Urothelium cell line (cell line): ENCODE data around the gene RAPGEF6.
"Not testable (repeated sequence)": the region's sequence is repeated elsewhere in the genome, so short reads cannot be mapped to it uniquely, and the experiment has no call there.

Experiments
- DNase-seq: peaks from one replicate; pipeline ENCODE4 v3.0.0; 2011; ENCODE audit warnings: low spot score, mixed read lengths
- FAIRE-seq: peaks from 2 replicates; lab custom pipeline; 2011; peaks lifted over from hg19 to GRCh38; lab: Jason Lieb, UNC

The RAPGEF6 gene

DNA sequence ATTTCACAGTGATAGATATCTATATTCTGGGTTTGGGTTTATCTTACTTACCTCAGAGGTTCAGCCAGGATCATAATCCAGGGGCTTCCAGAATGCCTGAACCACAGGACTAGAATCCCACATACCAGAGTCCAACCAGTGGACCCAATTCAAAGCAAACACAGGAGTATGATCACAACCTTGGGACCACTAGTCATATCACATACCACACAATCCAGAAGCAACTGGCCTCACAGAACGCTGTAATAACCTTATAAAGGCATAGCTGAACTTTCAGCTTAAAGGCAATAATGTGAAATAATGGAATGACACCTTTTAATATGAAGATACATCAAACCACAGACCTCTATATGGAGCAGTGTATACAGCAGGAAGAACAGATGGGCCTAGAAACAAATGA is 25.3 kb downstream of the RAPGEF6 start:
- FAIRE-seq, result no peak

DNA sequence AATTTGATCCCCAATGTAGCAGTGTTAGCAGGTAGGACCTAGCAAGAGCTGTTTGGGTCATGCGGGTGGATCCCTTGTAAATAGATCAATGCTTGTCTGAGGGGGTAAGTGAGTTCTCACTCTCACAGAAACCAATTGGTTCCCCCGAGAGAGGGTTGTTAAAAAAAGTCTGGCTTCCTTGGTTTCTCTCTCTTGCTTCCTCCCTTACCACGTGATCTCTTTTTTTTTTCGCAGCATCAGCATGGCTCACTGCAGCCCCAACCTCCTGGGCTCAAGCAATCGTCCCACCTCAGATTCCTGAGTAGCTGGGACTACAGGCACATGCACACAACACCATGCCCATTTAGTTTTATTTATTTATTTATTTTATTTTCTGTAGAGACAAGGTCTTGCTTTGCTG is 26.4 kb downstream of the RAPGEF6 start:
- DNase-seq (no peak), FAIRE-seq (no peak)

More for the DNA sequence above, 25.3 kb downstream of the RAPGEF6 start:
- DNase-seq, result no peak

DNA sequence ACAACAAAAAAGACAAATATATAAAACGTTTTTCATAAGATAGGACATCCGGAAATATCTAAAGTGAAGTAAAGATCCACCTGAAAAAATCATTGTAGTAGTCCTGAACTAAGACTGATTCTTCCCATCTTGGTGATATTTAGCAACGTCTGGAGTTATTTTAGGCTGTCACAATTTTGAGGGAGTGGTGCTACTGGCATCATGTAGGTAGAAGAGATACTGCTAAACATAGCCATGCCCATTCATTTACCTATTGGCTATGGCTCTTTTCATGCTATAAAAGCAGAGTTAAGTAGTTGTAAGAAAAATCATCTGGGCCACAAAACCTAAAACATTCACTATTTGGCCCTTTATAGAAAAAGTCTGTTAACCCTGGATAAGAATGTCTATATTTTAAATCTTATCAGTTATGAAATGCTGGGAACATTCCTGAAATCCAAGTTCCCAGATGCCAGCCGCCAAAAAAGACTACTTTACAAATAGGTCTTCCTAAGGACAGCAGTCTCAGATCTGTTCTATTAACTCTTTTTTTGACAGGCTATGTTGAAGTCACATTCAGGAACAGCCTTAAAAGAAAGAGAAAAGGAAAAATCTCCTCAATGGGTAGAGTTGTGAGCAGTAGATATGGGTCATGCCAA is 27.0 kb downstream of the RAPGEF6 start:
- DNase-seq (no peak), FAIRE-seq (no peak)

DNA sequence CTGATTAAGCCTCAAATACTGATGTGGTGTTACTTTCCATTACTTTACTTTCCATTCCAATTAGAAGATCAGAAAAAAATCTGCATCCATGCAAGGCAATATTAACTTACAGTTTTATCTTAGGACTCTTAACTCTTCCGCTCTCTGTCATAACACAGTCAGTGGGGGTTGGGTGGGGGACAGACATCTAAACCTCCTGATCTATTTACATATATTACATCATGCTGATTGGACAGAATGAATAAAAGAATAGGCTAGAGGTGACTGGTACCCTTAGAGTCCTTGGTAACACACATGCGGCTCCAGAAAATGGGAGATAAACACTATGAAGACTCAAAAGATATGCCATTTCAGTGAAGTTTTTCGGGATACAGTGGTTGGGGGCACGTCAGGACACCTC is 27.6 kb downstream of the RAPGEF6 start:
- FAIRE-seq, result no peak
- DNase-seq, result no peak

DNA sequence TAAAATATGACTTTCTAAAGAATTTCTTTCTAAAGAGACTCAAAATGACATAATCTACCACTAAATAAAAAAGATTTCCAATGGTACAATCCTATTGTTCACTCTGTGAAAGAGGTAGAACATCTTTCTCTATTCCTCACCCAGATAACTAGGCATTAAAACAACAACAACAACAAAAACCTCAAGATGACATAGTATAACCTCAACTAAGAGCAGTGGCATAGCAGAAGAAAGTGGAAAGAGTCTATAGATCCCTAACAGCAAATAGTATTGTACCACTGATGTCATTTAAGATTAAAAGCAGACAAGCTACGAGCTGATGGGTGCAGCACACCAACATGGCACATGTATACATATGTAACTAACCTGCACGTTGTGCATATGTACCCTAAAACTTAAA is 29.9 kb downstream of the RAPGEF6 start:
- FAIRE-seq, result no peak
- DNase-seq, result no peak

DNA sequence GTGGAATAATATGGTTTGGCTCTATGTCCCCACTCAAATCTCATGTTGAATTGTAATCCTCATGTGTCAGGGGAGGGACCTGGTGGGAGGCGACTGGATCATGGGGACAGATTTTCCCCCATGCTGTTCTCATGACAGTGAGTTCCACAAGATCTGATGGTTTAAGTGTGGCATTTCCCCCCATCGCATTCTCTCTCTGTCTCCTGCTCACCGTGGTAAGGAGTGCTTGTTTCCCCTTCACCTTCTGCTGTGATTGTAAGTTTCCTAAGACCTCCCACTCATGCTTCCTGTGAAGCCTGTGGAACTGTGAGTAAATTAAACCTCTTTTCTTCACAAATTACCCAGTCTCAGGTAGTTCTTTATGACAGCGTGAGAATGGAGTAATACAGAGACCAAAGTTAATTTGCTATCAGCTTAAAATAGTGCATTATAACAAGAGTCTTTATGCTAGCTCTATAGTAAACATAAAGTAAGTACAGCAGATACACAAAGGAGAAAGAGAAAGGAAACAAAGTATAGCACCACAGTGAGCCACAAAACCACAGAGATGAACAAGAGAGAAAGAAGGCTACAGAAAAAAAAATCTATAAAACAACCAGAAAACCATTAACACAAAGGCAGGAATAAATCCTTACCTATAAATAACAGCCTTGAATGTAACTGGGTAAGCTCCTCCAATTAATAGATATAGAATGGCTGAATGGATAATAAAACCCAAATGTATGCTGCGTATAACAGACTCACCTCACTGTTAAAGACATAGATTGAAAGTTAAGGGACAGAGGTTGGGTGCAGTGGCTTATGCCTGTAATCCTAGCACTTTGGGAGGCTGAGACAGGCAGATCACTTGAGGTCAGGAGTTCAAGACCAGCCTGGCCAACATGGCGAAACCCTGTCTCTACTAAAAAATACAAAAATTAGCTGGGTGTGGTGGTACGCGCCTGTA is 39.7 kb downstream of the RAPGEF6 start:
- no peak for DNase-seq
- no peak for FAIRE-seq

DNA sequence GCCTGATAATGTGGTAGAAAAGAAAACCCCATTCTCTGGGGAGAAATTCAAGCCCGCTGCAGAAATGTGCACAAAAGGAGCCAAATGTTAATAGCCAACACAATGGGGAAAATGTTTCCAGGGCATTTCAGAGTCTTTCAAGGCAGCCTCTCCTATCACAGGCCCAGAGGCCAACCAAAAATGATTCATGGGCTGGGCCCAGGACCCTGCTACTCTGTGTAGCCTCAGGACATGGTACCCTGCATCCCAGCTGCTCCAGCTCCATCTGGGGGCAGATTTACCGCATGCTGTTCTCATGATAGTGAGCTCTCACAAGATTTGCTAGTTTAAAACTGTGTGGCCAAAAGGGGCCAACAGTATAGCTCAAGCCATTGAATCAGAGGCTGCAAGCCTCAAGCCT is 41.1 kb downstream of the RAPGEF6 start:
- DNase-seq (no peak), FAIRE-seq (no peak)

DNA sequence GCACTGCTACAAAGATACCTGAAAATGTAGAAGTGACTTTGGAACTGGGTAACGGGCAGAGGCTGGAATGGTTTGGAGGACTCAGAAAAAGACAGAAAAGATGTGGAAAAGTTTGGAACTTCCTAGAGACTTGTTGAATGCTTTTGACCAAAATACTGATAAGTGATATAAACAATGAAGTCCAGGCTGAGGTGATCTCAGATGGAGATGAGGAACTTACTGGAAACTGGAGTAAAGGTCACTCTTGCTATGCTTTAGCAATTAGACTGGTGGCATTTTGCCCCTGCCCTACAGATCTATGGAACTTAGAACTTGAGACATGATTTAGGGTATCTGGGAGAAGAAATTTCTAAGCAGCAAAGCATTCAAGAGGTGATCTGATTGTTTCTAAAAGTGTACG is 41.6 kb downstream of the RAPGEF6 start:
- not testable (repeated sequence) for FAIRE-seq, DNase-seq

DNA sequence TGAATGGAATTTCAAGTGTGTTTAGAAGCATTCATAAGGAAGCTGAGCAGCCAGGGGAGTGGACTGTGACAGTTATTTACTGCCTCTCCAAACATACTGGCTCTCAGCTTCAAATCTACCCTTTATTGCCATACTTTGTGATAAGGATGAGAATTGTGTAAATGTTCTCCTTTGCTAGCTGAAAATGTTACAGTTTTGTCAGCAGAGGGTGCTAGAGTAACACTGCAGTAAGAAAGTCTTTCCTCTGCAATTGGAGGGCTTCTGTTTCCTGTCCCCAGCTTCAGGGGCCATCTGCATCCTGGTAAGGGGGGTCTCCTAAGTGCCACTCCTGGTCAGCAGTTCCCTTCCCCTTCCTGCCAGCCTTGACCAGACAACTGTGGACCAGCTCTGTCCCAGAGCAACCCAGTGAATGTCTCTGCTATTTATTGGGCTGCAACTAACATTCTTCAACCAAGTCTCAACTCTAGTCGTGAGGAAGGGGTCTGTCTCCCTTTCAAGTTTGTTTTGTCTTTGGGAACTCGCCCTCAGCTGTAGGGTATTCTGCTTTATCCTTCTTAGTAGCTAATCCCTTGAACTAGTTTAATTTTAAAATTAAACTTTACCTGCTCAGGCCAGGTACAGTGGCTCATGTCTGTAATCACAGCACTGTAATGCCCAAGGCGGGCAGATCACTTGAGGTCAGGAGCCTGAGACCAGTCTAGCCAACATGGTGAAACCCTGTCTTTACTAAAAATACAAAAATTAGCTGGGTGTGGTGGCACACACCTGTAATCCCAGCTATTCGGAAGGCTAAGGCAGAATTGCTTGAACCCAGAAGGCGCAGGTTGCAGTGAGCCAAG is 45.3 kb downstream of the RAPGEF6 start:
- FAIRE-seq (no peak), DNase-seq (peak; percentile 41)

DNA sequence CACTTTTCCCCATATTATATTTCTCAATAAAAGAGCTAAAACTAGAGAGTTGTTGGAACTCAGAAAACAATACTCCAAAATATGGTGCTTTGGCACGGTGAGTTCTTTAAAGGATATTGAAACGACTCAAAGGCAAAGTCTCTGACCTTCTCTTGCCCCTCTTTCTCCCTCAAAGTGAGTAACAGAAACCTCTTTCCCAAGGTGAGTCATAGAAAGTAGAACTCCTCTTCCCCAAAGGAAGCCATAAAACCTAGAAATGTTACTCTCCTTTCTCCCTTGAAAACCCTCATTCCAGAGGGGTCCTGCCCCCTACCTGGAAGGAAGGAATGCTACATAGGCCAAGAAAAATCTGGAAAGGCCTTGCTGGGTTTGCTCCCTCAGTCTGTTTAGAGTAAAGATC is 47.5 kb downstream of the RAPGEF6 start:
- no peak for FAIRE-seq

DNA sequence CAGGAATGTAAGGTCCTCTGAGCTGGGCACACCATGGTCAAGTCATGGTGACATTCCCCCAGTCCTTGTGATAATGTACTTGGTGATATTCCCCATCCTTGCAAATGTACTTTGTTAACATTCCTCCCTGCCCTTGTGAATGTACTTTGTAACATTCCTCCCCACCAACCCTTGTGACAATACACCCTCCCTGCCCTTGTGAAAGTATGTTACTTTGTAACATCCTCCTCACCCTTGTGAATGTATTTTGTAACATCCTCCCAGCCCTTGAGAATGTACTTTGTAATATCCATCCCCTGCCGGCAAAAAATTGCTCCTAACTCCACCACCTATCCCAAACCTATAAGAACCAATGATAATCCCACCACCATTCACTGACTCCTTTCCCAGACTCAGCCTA is 53.3 kb downstream of the RAPGEF6 start:
- no peak for FAIRE-seq
- no peak for DNase-seq

More for the DNA sequence above, 47.5 kb downstream of the RAPGEF6 start:
- DNase-seq, result peak; percentile 8

DNA sequence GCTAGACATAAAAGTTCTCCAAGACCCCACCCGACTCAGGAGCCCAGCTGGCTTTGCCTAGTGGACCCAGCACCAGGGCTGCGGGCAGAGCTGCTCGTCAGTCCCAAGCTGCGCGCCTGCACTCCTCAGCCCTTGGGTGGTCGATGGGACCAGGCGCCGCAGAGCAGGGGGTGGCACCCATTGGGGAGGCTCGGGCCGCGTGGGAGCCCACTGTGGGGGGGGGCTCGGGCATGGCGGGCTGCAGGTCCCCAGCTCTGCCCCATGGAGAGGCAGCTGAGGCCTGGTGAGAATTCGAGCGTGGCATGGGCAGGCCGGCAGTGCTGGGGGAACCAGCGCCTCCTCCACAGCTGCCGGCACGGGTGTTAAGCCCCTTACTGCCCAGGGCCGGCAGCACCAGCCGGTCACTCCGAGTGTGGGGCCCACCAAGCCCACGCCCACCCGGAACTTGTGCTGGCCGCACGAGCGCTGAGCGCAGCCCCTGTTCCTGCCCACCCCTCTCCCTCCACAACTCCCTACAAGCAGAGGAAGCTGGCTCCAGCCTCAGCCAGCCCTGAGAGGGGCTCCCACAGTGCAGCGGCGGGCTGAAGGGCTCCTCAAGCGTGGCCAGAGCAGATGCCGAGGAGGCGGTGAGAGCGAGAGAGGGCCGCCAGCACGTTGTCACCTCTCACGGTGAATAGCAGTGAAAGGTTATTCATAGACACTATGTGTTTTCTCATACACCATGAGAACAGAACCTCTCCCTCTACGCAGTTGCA is 54.9 kb downstream of the RAPGEF6 start:
- DNase-seq, result no peak
- FAIRE-seq, result no peak

DNA sequence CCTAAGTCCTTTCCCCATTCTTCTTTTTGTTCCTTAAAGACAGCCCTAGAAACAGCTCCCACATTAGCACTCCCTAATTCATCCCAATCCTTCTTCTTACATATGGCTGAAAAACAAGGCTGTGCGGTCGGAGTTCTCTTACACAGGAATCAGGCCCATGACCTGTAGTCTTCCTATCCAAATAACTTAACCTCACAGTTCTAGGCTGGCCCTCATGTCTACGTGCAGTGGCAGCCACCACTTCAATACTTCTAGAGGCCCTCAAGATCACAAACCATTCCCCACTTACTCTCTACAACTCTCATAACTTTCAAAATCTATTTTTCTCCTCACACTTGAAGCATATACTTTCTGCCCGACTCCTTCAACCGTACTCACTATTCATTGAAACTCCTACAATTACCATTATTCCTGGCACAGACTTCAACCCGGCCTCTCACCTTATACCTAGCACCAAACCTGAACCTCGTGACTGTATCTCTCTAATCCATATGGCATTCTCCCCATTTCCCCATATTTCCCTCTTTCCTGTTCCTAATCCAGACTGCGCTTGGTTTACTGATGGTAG is 59.3 kb downstream of the RAPGEF6 start:
- DNase-seq (no peak), FAIRE-seq (no peak)

DNA sequence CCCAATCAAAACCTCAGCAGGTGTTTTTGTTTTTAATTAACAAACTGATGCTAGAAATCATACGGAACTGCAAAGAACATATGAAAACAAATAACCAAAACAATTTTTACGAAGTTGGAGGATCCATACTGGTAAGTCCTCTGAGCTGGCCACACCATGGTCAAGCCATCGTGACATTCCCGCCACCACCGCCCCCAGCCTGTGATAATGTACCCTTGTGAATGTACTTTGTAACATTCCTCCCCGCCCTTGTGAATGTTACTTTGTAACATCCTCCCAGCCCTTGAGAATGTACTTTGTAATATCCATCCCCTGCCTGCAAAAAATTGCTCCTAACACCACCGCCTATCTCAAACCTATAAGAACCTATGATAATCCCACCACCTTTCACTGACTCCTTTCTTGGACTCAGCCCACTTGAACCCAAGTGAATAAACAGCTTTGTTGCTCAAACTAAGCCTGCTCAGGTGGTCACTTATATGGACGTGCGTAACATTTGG is 63.3 kb downstream of the RAPGEF6 start:
- FAIRE-seq (no peak), DNase-seq (no peak)

DNA sequence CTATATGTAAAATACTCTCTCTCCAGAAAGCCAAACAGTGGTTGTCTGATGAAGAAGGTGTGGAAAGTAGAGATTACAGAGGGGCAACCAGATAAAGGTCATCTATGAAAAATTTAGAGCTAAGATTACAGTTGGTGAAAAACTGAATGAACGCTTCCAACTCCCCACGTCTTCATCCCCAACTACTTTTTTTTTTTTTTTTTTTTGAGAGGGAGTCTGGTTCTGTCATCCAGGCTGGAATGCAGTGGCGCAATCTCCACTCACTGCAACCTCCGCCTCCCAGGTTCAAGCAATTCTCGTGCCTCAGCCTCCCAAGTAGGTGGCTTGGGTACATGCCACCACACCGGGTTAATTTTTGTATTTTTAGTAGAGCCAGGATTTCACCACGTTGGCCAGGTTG is 64.3 kb downstream of the RAPGEF6 start:
- DNase-seq (no peak), FAIRE-seq (no peak)

DNA sequence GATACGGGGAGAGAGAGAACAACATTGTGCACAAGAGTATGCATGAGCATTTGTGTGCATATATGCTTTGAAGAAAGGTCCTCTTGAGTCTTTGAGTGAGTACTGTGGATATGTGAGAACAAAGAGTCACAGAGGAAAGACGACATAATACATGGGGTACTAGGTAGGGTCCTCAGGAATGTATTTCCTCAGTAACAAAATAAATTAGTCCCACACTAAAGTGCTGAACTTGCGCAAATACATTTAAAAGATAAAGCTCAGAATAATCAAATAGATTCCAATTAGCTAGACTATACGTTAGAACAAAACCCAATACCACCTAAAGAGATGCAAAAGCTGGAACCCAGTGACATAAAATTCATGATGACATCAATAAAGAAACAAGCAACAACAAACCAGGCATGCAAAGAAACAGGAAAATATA is 70.8 kb downstream of the RAPGEF6 start:
- no peak for FAIRE-seq

DNA sequence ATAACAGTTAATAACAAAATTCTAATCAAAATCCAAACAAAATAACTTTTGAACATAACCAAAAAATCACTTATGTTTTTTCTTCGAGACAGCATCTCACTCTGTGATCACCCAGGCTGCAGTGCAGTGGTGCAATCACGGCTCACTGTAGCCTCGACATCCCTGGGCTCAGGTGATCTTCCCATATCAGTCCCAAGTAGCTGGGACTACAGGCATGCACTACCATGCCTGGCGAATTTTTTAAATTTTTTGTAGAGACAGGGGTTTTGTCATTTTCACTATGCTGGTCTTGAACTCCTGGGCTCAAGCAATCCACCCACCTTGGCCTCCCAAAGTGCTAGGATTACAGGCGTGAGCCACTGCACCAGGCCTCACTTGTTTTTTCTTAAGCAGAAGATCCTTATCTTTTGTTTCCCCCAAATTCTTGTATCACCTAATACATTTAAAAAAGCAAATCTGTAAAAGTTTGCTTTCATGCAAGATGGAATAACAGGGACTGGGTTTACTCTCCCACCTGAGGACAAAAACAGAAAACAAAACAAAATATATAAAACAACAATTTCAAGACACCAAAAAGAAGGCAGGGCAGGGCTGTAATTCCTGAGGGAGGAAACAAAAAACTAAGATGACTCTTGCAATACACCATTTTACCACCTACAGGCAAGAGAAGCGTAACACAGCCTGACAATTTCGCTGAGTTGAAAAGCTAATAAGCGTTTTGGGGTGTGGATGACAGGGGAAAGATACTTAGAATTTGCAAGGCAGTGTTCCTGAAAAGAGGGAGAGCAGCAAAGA is 71.4 kb downstream of the RAPGEF6 start:
- FAIRE-seq, result no peak
- peak; percentile 8 for DNase-seq

More for the DNA sequence above, 70.8 kb downstream of the RAPGEF6 start:
- DNase-seq, result no peak

DNA sequence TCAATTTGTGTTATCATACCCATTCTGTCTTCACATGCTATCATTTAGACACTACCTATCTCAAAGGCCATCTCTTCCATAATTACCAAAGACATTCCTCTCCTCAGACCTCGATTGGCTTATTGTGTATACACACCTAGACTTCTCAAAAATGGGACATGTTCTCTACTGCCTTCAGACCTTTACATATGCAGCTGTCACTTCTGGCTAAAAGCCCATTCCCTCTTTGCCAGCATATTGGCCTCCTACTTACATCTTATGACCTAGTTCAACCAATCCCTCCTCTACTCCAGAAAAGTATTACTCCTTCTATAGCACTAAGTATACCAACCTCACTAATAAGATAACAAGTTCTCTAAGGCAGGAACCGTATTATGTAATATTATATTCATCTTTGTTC is 84.4 kb downstream of the RAPGEF6 start:
- no peak for FAIRE-seq
- DNase-seq, result no peak

DNA sequence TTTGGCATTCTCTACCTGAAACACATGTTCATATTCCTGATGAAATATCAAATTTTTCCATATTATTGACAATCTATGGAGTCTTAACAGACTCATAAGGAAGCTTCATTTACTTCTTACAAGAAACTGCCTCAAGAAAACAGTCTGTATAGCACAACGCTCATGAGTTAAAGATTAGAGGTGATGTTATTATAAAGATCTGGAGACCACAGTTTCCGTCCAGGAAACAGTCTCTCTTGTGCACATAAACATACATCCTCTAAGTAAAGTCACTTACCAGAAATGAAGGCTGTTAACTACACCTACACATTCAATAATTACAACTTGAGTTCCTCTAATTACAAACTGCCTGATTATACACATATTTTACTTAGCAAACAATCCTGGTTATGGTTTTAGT is 86.9 kb downstream of the RAPGEF6 start:
- no peak for DNase-seq
- no peak for FAIRE-seq
